SK-N-SH treated with all-trans-retinoic acid at 6 μM for 48 hours (cell line): ENCODE results near the gene MFSD6.
A peak's percentile ranks its signal among the peaks of the same experiment; 100 is the strongest.

Source experiments
- ATAC-seq: fragments of 200-7000 bp; cut with Tn5 transposase; 3 replicates; pipeline ENCODE4 v1.9.1; 2020; ENCODE audit warnings: mild to moderate bottlenecking, moderate library complexity
- BACH2 ChIP-seq: fragments of 250-450 bp; sonication (Bioruptor Pico); IDR thresholded peaks from 2 replicates; pipeline ENCODE4 v1.9.0; 2021; ENCODE audit warnings: mild to moderate bottlenecking, borderline replicate concordance
- ESRRG ChIP-seq: fragments of 250-450 bp; sonication (Bioruptor Pico); IDR thresholded peaks from 2 replicates; pipeline ENCODE4 v1.6.1; 2021; ENCODE audit warnings: mild to moderate bottlenecking
- GLIS3 ChIP-seq: fragments of 250-450 bp; sonication (Bioruptor Pico); IDR thresholded peaks from 2 replicates; pipeline ENCODE4 v1.5.0; 2020; ENCODE audit warnings: mild to moderate bottlenecking, moderate library complexity
- ISL1 ChIP-seq: fragments of 250-450 bp; sonication (Bioruptor Pico); IDR thresholded peaks from 2 replicates; pipeline ENCODE4 v2.1.2; 2022; ENCODE audit warnings: mild to moderate bottlenecking, moderate library complexity
- OSR1 ChIP-seq: fragments of 250-450 bp; sonication (Bioruptor Pico); IDR thresholded peaks from 2 replicates; pipeline ENCODE4 v1.8.0; 2022; ENCODE audit warnings: moderate library complexity, mild to moderate bottlenecking, inconsistent platforms
- RARB ChIP-seq: fragments of 250-450 bp; sonication (Bioruptor Pico); IDR thresholded peaks from 2 replicates; pipeline ENCODE4 v1.8.0; 2021; ENCODE audit warnings: mild to moderate bottlenecking, moderate library complexity
- SNAI2 ChIP-seq: fragments of 250-450 bp; sonication (Bioruptor Pico); IDR thresholded peaks from 2 replicates; pipeline ENCODE4 v1.5.0; 2020; ENCODE audit warnings: mild to moderate bottlenecking, moderate library complexity
- TCF4 ChIP-seq: fragments of 250-450 bp; sonication (Bioruptor Pico); IDR thresholded peaks from 2 replicates; pipeline ENCODE4 v1.8.0; 2021; ENCODE audit warnings: mild to moderate bottlenecking, moderate library complexity, borderline replicate concordance
- TOX ChIP-seq: fragments of 250-450 bp; sonication (Bioruptor Pico); IDR thresholded peaks from 2 replicates; pipeline ENCODE4 v1.8.0; 2021; ENCODE audit warnings: mild to moderate bottlenecking, moderate library complexity, borderline replicate concordance
- TSHZ2 ChIP-seq: fragments of 250-450 bp; sonication (Bioruptor Pico); IDR thresholded peaks from 2 replicates; pipeline ENCODE4 v1.5.0; 2020; ENCODE audit warnings: mild to moderate bottlenecking, moderate library complexity
- ZNF565 ChIP-seq: fragments of 450-650 bp; formaldehyde crosslinking; conservative IDR thresholded peaks from 2 replicates; pipeline ENCODE4 v1.5.0; 2020; ENCODE audit warnings: low read depth, mild to moderate bottlenecking, moderate library complexity
- ZNF70 ChIP-seq: fragments of 450-650 bp; formaldehyde crosslinking; IDR thresholded peaks from 2 replicates; pipeline ENCODE4 v1.5.0; 2020; ENCODE audit warnings: mild to moderate bottlenecking, moderate library complexity
- ZNF8 ChIP-seq: fragments of 450-650 bp; formaldehyde crosslinking; IDR thresholded peaks from 2 replicates; pipeline ENCODE4 v1.5.0; 2020; ENCODE audit warnings: mild to moderate bottlenecking, moderate library complexity
- TF ChIP-seq, protein P1 (sequence below): fragments of 250-450 bp; sonication (Bioruptor Pico); IDR thresholded peaks from 2 replicates; pipeline ENCODE4 v1.5.1; 2021; ENCODE audit warnings: mild to moderate bottlenecking, moderate library complexity
- TF ChIP-seq, protein P2 (sequence below): fragments of 250-450 bp; sonication (Bioruptor Pico); IDR thresholded peaks from 2 replicates; pipeline ENCODE4 v1.8.0; 2020; ENCODE audit warnings: mild to moderate bottlenecking, moderate library complexity, borderline replicate concordance
- TF ChIP-seq, protein P3 (sequence below): fragments of 250-450 bp; sonication (Bioruptor Pico); IDR thresholded peaks from 2 replicates; pipeline ENCODE4 v1.5.1; 2020; ENCODE audit warnings: low read depth, mild to moderate bottlenecking, moderate library complexity
- TF ChIP-seq, protein P4 (sequence below): fragments of 250-450 bp; sonication (Bioruptor Pico); IDR thresholded peaks from 2 replicates; pipeline ENCODE4 v1.8.0; 2021; ENCODE audit warnings: low read depth, mild to moderate bottlenecking, moderate library complexity, borderline replicate concordance

MFSD6 gene

DNA sequence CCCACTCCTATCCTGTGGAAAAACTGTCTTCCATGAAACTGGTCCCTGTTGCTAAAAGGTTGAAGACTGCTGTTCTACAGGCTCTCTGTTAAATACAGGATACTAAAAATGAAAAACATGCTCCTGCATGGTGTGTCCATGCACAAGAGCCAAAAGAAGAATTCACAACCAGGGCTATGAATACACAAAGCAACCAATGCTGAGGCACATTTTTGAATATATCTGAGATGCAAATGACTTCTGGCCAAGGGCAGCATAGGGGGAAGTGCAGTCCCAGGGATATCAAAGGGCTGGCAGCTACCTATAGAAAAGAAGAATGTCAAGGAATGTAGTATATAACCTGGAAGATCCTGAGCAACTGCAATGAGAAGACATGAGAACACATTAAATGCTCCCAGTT is 119.8 kb downstream of the MFSD6 start:
- ATAC-seq, result no peak
- TF ChIP-seq TSHZ2 (CRISPR knock-in tag), result no peak
- TF ChIP-seq TCF4 (CRISPR knock-in tag), result no peak
- TF ChIP-seq, all 23 proteins: peak for 0

GRCh38 chr2:190528521-190529001 is 120.4 kb downstream of the MFSD6 start:
- TF ChIP-seq RARB (CRISPR knock-in tag) (no peak), ISL1 (peak; percentile 31; the same call in 1 of the 2 replicates), BACH2 (CRISPR knock-in tag) (no peak)
- ATAC-seq, result no peak

- no peak for ATAC-seq
- TF ChIP-seq ISL1, result no peak
- TF ChIP-seq, protein P1, sequence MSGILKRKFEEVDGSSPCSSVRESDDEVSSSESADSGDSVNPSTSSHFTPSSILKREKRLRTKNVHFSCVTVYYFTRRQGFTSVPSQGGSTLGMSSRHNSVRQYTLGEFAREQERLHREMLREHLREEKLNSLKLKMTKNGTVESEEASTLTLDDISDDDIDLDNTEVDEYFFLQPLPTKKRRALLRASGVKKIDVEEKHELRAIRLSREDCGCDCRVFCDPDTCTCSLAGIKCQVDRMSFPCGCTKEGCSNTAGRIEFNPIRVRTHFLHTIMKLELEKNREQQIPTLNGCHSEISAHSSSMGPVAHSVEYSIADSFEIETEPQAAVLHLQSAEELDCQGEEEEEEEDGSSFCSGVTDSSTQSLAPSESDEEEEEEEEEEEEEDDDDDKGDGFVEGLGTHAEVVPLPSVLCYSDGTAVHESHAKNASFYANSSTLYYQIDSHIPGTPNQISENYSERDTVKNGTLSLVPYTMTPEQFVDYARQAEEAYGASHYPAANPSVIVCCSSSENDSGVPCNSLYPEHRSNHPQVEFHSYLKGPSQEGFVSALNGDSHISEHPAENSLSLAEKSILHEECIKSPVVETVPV, result no peak
- TF ChIP-seq TCF4 (CRISPR knock-in tag), result no peak
- TF ChIP-seq, protein P2, sequence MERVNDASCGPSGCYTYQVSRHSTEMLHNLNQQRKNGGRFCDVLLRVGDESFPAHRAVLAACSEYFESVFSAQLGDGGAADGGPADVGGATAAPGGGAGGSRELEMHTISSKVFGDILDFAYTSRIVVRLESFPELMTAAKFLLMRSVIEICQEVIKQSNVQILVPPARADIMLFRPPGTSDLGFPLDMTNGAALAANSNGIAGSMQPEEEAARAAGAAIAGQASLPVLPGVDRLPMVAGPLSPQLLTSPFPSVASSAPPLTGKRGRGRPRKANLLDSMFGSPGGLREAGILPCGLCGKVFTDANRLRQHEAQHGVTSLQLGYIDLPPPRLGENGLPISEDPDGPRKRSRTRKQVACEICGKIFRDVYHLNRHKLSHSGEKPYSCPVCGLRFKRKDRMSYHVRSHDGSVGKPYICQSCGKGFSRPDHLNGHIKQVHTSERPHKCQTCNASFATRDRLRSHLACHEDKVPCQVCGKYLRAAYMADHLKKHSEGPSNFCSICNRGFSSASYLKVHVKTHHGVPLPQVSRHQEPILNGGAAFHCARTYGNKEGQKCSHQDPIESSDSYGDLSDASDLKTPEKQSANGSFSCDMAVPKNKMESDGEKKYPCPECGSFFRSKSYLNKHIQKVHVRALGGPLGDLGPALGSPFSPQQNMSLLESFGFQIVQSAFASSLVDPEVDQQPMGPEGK, result no peak
- TF ChIP-seq BACH2 (CRISPR knock-in tag), result no peak
- TF ChIP-seq GLIS3 (CRISPR knock-in tag), result no peak
- TF ChIP-seq ESRRG (CRISPR knock-in tag), result no peak
- TF ChIP-seq, protein P3, sequence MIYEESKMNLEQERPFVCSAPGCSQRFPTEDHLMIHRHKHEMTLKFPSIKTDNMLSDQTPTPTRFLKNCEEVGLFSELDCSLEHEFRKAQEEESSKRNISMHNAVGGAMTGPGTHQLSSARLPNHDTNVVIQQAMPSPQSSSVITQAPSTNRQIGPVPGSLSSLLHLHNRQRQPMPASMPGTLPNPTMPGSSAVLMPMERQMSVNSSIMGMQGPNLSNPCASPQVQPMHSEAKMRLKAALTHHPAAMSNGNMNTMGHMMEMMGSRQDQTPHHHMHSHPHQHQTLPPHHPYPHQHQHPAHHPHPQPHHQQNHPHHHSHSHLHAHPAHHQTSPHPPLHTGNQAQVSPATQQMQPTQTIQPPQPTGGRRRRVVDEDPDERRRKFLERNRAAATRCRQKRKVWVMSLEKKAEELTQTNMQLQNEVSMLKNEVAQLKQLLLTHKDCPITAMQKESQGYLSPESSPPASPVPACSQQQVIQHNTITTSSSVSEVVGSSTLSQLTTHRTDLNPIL (CRISPR knock-in tag), result no peak
- TF ChIP-seq OSR1 (CRISPR knock-in tag), result no peak
- no peak for TF ChIP-seq ZNF8
- no peak for TF ChIP-seq TSHZ2 (CRISPR knock-in tag)
- no peak for TF ChIP-seq ZNF70
- TF ChIP-seq ZNF565, result no peak
Observed at GRCh38 chr2:190529486-190530247, 121.5 kb downstream of the MFSD6 start.

DNA sequence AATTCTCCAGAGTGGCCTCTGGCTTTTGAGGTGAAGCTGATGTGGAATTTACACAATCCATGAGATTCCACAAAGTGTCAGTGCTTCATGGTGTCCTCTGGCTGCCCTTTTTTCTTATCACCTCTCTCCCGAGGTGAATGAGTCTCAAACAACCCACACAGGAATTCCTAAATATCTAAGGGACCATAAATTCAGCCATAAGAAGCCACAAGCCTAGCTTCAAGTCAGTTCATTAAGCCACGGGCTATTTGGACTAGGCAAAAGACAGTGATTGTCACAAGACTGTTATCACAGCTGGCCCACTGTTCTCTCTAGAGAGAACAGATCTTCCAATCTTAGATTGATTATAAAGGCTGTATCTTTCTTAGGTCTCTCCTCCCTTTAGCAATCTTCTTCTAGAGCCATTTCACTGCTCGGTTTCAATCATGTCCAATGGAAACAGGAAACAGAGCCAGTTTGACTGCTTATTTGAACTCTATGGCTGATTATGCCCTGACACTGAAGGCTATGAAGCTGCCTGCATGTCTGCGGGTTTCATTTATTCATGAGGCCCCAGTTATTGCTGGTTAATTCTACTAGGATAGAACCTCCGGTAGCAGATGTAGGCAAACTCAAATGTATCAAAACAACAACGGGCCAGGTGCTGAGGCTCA is 122.2 kb downstream of the MFSD6 start:
- ATAC-seq, result no peak
- TF ChIP-seq OSR1 (CRISPR knock-in tag) (no peak), SNAI2 (CRISPR knock-in tag) (no peak), TOX (CRISPR knock-in tag) (no peak)
- TF ChIP-seq, protein P4, sequence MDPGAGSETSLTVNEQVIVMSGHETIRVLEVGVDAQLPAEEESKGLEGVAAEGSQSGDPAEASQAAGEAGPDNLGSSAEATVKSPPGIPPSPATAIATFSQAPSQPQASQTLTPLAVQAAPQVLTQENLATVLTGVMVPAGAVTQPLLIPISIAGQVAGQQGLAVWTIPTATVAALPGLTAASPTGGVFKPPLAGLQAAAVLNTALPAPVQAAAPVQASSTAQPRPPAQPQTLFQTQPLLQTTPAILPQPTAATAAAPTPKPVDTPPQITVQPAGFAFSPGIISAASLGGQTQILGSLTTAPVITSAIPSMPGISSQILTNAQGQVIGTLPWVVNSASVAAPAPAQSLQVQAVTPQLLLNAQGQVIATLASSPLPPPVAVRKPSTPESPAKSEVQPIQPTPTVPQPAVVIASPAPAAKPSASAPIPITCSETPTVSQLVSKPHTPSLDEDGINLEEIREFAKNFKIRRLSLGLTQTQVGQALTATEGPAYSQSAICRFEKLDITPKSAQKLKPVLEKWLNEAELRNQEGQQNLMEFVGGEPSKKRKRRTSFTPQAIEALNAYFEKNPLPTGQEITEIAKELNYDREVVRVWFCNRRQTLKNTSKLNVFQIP (CRISPR knock-in tag), result no peak
- TF ChIP-seq, all 23 proteins: peak for 0
